WTC11 (cell line): ENCODE data around the gene RYR3. TPM values are rescaled to one million over a fixed set of nuclear protein-coding genes. Genes with fewer than 3 reads are reported as not detected.

Experiments used
- ATAC-seq: fragments of 200-7000 bp; cut with Tn5 transposase; 2 replicates; pipeline ENCODE4 v1.10.0; 2021; ENCODE audit warnings: mild to moderate bottlenecking, moderate library complexity
- CTCF ChIA-PET: fragments of 300-600 bp; sonication (Branson Sonifier 250); formaldehyde crosslinking; loops from one replicate; lab custom pipeline; 2021; ENCODE audit warnings: antibody characterized with exemption; lab: Charles Lee
- POLR2A ChIA-PET: fragments of 350-600 bp; sonication (Branson Sonifier 250); formaldehyde crosslinking; loops from one replicate; lab custom pipeline; 2021; ENCODE audit warnings: antibody characterized with exemption; lab: Charles Lee
- DNase-seq: peaks from one replicate; pipeline ENCODE4 v3.0.0; 2021; ENCODE audit warnings: low spot score
- H3K27ac Mint-ChIP-seq: 2 replicates; pipeline ENCODE4 v1.8.0; 2021; ENCODE audit warnings: mixed read lengths
- H3K27me3 Mint-ChIP-seq: 2 replicates; pipeline ENCODE4 v1.8.0; 2021; ENCODE audit warnings: low read depth, mild to moderate bottlenecking, moderate library complexity, mixed read lengths
- H3K36me3 Mint-ChIP-seq: 2 replicates; pipeline ENCODE4 v1.8.0; 2021; ENCODE audit warnings: mixed read lengths
- H3K4me1 Mint-ChIP-seq: 2 replicates; pipeline ENCODE4 v1.8.0; 2022; ENCODE audit warnings: mixed read lengths
- H3K4me3 Mint-ChIP-seq: 2 replicates; pipeline ENCODE4 v1.8.0; 2021; ENCODE audit warnings: mild to moderate bottlenecking, moderate library complexity, mixed read lengths
- H3K9me3 Mint-ChIP-seq: 2 replicates; pipeline ENCODE4 v1.8.0; 2021; ENCODE audit warnings: mixed read lengths
- CBFB ChIP-seq: sonication (generic); formaldehyde crosslinking; IDR thresholded peaks from 2 replicates; pipeline ENCODE4 v1.8.1; 2022; ENCODE audit warnings: mild to moderate bottlenecking, low read depth, missing genetic modification reagents
- CREB1 ChIP-seq: sonication (generic); formaldehyde crosslinking; IDR thresholded peaks from 2 replicates; pipeline ENCODE4 v1.8.0; 2023; ENCODE audit warnings: mild to moderate bottlenecking, missing genetic modification reagents
- CREM ChIP-seq: sonication (generic); formaldehyde crosslinking; IDR thresholded peaks from 2 replicates; pipeline ENCODE4 v1.8.1; 2022; ENCODE audit warnings: mild to moderate bottlenecking, missing genetic modification reagents, moderate library complexity
- E2F1 ChIP-seq: sonication (generic); formaldehyde crosslinking; IDR thresholded peaks from 2 replicates; pipeline ENCODE4 v1.8.0; 2022; ENCODE audit warnings: mild to moderate bottlenecking, missing genetic modification reagents
- HMGA2 ChIP-seq: fragments of 250-450 bp; sonication (Bioruptor Pico); IDR thresholded peaks from 2 replicates; pipeline ENCODE4 v1.4.0; 2021; ENCODE audit warnings: mild to moderate bottlenecking, moderate library complexity
- HMGXB4 ChIP-seq: sonication (generic); formaldehyde crosslinking; IDR thresholded peaks from 2 replicates; pipeline ENCODE4 v1.8.1; 2023; ENCODE audit warnings: mild to moderate bottlenecking, moderate library complexity, missing genetic modification reagents
- IRF2 ChIP-seq: sonication (generic); formaldehyde crosslinking; IDR thresholded peaks from 2 replicates; pipeline ENCODE4 v1.8.0; 2022; ENCODE audit warnings: low read depth, missing genetic modification reagents, borderline replicate concordance
- JUN ChIP-seq: sonication (generic); formaldehyde crosslinking; IDR thresholded peaks from 2 replicates; pipeline ENCODE4 v1.8.0; 2023; ENCODE audit warnings: mild to moderate bottlenecking, missing genetic modification reagents
- NFE2L1 ChIP-seq: sonication (generic); formaldehyde crosslinking; IDR thresholded peaks from 2 replicates; pipeline ENCODE4 v1.8.1; 2023; ENCODE audit warnings: missing genetic modification reagents
- PRDM15 ChIP-seq: sonication (generic); formaldehyde crosslinking; IDR thresholded peaks from 2 replicates; pipeline ENCODE4 v1.8.0; 2022; ENCODE audit warnings: missing genetic modification reagents
- SP1 ChIP-seq: sonication (generic); formaldehyde crosslinking; conservative IDR thresholded peaks from 2 replicates; pipeline ENCODE4 v1.8.1; 2022; ENCODE audit warnings: missing genetic modification reagents
- TEAD1 ChIP-seq: sonication (generic); formaldehyde crosslinking; IDR thresholded peaks from 2 replicates; pipeline ENCODE4 v1.8.0; 2022; ENCODE audit warnings: mild to moderate bottlenecking, missing genetic modification reagents
- ZBTB21 ChIP-seq: sonication (generic); formaldehyde crosslinking; IDR thresholded peaks from 2 replicates; pipeline ENCODE4 v1.8.1; 2023; ENCODE audit warnings: mild to moderate bottlenecking, missing genetic modification reagents, borderline replicate concordance
- ZMAT4 ChIP-seq: fragments of 250-450 bp; sonication (Bioruptor Pico); IDR thresholded peaks from 2 replicates; pipeline ENCODE4 v1.9.0; 2021; ENCODE audit warnings: mild to moderate bottlenecking
- ZNF317 ChIP-seq: sonication (generic); formaldehyde crosslinking; IDR thresholded peaks from 2 replicates; pipeline ENCODE4 v1.8.1; 2023; ENCODE audit warnings: low read depth, mild to moderate bottlenecking, moderate library complexity, missing genetic modification reagents, borderline replicate concordance
- ZNF396 ChIP-seq: fragments of 250-450 bp; sonication (Bioruptor Pico); IDR thresholded peaks from 2 replicates; pipeline ENCODE4 v1.8.0; 2021; ENCODE audit warnings: mild to moderate bottlenecking, moderate library complexity, borderline replicate concordance
- ZNF671 ChIP-seq: fragments of 250-450 bp; sonication (Bioruptor Pico); IDR thresholded peaks from 2 replicates; pipeline ENCODE4 v1.8.0; 2021; ENCODE audit warnings: mild to moderate bottlenecking
- total RNA-seq: library from RNA; stranded (reverse); gene quantifications from 3 replicates; pipeline ENCODE4 v1.2.3, GENCODE V29; 2021
- TF ChIP-seq, protein P1 (sequence below): sonication (generic); formaldehyde crosslinking; IDR thresholded peaks from 2 replicates; pipeline ENCODE4 v1.8.1; 2022; ENCODE audit warnings: low read depth, missing genetic modification reagents, borderline replicate concordance
- TF ChIP-seq, protein P2 (sequence below): fragments of 250-450 bp; sonication (Bioruptor Pico); conservative IDR thresholded peaks from 2 replicates; pipeline ENCODE4 v1.9.0; 2021; ENCODE audit warnings: mild to moderate bottlenecking
- TF ChIP-seq, protein P3 (sequence below): sonication (generic); formaldehyde crosslinking; conservative IDR thresholded peaks from 2 replicates; pipeline ENCODE4 v1.8.1; 2022; ENCODE audit warnings: mild to moderate bottlenecking, missing genetic modification reagents

RYR3 gene
- total RNA-seq, 1 experiment from 2014 or later: 1.4 TPM

DNA sequence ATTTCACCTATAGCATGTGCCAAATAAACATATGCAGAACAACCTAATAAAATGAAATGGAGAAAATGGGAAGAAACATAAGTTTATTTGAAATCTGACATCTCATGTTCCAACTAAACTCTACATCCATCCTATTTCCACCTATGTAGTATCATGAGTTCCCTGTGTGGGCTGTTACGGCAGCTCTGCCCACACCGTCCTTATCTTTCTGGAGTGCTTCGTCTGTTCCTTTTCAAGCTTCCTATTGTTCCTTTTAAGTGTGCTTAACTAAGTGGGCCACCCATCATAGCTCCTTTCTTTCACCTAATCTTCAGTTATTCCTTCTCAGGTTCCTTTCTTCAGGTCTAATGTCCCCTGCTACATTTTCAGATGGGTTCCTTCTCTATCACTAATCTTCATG, 17.3 kb downstream of the RYR3 start:
- Mint-ChIP-seq H3K27ac (no peak overlapping the region), H3K4me1 (peaks cover 10% of the 10 kb centered on the region), H3K4me3 (no peak overlapping the region), H3K36me3 (no peaks in the 10 kb centered on the region), H3K9me3 (0 out of 2 replicates have a peak, but pooled peaks cover 3% of the 10 kb centered on the region), H3K27me3 (no peaks in the 10 kb centered on the region)
- CTCF ChIA-PET: interaction anchor here (1.0 to 1.3 kb wide), 2 partner anchors 373 to 407 kb away, joined by 3 to 5 read pairs; no protein-coding TSS in a partner anchor
- no peak for TF ChIP-seq JUN (CRISPR knock-in tag)
- no peak for TF ChIP-seq HMGA2 (CRISPR knock-in tag)
- no peak for TF ChIP-seq ZNF396 (CRISPR knock-in tag)
- no peak for TF ChIP-seq ZNF317 (CRISPR knock-in tag)
- TF ChIP-seq IRF2 (CRISPR knock-in tag): no peak
- no peak for TF ChIP-seq HMGXB4 (CRISPR knock-in tag)
- no peak for TF ChIP-seq E2F1 (CRISPR knock-in tag)
- TF ChIP-seq, protein P1, sequence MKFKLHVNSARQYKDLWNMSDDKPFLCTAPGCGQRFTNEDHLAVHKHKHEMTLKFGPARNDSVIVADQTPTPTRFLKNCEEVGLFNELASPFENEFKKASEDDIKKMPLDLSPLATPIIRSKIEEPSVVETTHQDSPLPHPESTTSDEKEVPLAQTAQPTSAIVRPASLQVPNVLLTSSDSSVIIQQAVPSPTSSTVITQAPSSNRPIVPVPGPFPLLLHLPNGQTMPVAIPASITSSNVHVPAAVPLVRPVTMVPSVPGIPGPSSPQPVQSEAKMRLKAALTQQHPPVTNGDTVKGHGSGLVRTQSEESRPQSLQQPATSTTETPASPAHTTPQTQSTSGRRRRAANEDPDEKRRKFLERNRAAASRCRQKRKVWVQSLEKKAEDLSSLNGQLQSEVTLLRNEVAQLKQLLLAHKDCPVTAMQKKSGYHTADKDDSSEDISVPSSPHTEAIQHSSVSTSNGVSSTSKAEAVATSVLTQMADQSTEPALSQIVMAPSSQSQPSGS (CRISPR knock-in tag): no peak
- TF ChIP-seq CREB1 (CRISPR knock-in tag): no peak
- no peak for TF ChIP-seq SP1 (CRISPR knock-in tag)
- TF ChIP-seq ZBTB21 (CRISPR knock-in tag): no peak
- no peak for ATAC-seq
- POLR2A ChIA-PET: interaction anchor here (0.5 kb wide), 1 partner anchor 21 kb away, joined by 3 read pairs; no protein-coding TSS in a partner anchor
- DNase-seq: no peak

- ATAC-seq (no peak), DNase-seq (no peak)
- Mint-ChIP-seq H3K9me3 (0 out of 2 replicates have a peak, but pooled peaks cover 3% of the 10 kb centered on the region), H3K4me3 (no peak overlapping the region), H3K4me1 (peaks cover 10% of the 10 kb centered on the region), H3K27ac (no peak overlapping the region), H3K27me3 (no peaks in the 10 kb centered on the region), H3K36me3 (no peaks in the 10 kb centered on the region)
- CTCF ChIA-PET: no interaction called here
- POLR2A ChIA-PET: no interaction called here
- TF ChIP-seq ZNF317 (CRISPR knock-in tag) (no peak), JUN (CRISPR knock-in tag) (no peak), NFE2L1 (CRISPR knock-in tag) (no peak), ZNF671 (CRISPR knock-in tag) (no peak), ZMAT4 (CRISPR knock-in tag) (no peak), E2F1 (CRISPR knock-in tag) (no peak), TEAD1 (CRISPR knock-in tag) (no peak), CREM (CRISPR knock-in tag) (no peak), PRDM15 (CRISPR knock-in tag) (no peak), CBFB (CRISPR knock-in tag) (no peak), ZBTB21 (CRISPR knock-in tag) (no peak)
- TF ChIP-seq, protein P1 (CRISPR knock-in tag): no peak
- TF ChIP-seq, protein P2, sequence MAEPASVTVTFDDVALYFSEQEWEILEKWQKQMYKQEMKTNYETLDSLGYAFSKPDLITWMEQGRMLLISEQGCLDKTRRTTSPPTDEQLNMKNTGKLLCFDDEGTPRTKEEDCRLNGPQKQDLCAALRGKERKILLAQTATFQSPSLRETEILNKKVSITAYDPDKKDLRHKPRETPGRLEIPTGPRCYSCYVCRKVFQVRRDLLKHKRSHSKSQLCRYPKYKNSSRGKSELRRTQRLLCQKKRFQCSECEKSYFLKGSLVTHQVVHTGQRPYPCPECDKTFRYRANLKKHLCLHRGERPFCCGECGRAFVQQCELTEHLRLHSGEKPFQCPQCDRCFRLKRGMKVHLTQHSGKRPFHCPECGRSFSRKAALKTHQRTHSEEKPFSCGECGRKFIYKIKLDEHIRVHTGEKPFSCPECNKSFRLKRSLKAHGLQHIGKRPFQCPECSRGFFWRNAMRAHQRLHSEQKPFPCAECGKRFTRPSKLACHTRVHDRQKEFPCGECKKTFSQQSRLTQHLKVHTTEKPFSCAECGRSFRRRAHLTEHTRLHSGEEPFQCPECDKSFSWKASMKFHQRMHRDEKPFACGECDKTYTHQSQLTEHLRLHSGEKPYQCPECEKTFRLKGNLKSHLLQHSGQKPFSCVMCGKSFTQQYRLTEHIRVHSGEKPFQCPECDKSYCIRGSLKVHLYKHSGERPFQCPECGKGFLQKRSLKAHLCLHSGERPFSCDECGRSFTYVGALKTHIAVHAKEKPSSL (CRISPR knock-in tag): no peak
- TF ChIP-seq, protein P3, sequence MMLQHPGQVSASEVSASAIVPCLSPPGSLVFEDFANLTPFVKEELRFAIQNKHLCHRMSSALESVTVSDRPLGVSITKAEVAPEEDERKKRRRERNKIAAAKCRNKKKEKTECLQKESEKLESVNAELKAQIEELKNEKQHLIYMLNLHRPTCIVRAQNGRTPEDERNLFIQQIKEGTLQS (CRISPR knock-in tag): no peak
These were observed 18.7 kb downstream of the RYR3 start for GRCh38 chr15:33329457-33329856.
